NOMO-1 (cell line): ENCODE data around the gene MINDY2.

ENCODE experiments used
- DNase-seq, 2 experiments: peaks; one replicate each; lab custom pipeline; 2025; ENCODE audit not compliant: unreplicated experiment in 2 of 2; lab: John Stamatoyannopoulos, UW

The MINDY2 gene, protein sequence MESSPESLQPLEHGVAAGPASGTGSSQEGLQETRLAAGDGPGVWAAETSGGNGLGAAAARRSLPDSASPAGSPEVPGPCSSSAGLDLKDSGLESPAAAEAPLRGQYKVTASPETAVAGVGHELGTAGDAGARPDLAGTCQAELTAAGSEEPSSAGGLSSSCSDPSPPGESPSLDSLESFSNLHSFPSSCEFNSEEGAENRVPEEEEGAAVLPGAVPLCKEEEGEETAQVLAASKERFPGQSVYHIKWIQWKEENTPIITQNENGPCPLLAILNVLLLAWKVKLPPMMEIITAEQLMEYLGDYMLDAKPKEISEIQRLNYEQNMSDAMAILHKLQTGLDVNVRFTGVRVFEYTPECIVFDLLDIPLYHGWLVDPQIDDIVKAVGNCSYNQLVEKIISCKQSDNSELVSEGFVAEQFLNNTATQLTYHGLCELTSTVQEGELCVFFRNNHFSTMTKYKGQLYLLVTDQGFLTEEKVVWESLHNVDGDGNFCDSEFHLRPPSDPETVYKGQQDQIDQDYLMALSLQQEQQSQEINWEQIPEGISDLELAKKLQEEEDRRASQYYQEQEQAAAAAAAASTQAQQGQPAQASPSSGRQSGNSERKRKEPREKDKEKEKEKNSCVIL

DNA sequence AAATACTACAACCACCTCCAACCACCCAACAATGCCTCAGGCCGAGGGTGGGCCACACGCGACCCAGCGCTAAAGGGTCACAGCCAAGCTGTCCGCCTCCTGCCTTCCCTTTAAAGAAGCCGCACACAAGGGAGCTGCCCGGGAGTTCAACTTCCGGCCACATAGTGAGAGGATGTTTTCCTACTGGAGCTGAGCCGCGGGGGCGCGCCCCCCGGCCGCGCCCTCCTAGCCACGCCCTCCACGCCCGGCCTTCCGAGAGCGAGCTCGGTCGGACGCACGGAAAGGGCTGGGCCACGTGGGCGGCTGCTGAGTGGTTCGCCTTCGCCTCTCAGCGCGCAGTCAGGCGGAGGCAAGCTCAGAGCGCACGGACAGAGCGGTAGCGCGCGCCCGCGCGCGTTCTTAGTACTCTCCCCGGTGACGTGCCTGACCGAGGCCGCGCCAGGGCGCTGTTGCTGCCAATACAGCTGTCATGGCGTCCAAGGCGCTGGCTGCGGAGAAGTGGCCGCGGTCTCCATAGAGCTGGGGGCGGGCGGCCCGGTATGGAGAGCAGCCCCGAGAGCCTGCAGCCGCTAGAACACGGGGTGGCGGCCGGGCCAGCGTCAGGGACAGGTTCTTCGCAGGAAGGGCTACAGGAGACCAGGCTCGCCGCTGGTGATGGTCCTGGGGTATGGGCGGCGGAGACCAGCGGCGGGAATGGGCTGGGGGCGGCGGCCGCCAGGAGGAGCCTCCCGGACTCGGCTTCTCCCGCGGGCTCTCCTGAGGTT, at the start of gene MINDY2:
Gene MINDY2 (plus strand): TSS at position 446 of the 764 bp plus-strand sequence. CDS start 94 bp downstream, at position 540.
- peak; percentile 97 to 99 for DNase-seq

DNA sequence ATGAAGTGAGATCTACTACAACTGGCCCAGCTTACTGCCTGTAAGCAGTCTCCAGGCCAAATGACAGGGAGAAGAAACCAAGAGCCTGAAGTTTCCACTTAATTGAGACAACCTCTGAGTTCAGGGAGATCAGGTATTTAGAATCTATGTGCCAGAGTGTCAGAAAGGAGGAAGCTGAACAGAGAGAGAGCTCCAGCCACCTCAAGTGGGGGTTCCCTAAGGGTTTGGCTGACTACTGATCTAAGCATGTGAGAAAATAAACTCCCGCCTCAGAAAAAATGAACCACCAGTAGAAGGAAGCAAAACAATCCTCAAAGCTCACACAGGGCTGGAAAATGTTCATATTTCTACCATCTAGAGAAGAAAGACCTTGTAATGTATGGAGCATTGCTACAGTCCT, 46.6 kb upstream of the MINDY2 start:
- peak in 1 of 2 experiments; percentile 70 for DNase-seq

DNA sequence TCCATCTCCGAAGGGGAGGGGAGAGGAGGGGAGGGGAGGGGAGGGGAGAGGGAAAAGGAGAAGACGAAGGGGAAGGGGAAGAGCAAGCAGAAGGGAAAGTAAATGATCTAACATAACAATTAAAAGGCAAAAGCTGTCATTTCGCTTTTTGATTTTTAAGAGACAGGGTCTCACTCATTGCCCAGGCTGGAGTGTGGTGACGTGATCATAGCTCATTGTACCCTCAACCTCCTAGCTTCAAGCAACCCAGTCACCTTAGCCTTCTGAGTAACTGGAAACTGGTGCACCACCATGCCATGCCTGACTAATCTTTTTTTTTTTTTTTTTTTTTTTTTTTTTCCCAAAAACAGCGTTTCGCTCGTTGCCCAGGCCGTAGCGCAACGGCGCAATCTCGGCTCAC, 44.2 kb upstream of the MINDY2 start:
- no peak for DNase-seq

DNA sequence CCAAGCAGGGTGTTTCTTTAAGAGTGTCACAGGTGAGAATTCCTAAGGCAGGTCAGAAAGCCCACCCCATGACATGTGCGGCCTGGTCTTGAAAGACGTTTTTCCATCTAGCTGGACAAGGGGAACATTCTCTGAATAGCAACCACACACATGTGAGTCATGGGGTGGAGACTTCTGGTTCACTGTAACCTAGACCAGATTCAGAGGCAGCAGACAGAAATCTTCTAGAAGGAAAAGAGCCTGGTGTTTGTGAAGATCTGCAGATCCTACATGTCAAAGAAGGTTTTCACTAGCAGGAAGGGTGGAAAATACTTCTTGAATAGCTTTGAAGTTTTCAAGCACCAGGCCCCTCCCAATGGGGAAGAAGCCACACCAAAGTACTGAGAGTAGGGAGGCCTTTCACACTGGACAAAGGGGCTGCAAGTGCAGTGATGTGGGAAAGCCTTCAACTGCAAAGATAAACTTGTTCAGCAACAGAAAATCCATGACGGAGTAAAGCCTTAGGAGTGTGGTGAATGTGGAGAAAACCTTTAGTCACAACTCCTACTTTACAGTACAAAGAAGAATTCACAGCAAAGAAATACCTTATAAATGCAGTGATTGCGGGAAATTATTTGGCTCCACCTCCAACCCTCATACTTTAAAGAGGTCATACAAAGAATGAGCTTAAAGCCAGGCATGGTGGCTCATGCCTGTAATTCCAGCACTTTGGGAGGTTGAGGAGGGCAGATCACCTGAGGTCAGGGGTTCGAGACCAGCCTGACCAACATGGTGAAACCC, 39.2 kb upstream of the MINDY2 start:
- peak in 1 of 2 experiments; percentile 44 for DNase-seq

DNA sequence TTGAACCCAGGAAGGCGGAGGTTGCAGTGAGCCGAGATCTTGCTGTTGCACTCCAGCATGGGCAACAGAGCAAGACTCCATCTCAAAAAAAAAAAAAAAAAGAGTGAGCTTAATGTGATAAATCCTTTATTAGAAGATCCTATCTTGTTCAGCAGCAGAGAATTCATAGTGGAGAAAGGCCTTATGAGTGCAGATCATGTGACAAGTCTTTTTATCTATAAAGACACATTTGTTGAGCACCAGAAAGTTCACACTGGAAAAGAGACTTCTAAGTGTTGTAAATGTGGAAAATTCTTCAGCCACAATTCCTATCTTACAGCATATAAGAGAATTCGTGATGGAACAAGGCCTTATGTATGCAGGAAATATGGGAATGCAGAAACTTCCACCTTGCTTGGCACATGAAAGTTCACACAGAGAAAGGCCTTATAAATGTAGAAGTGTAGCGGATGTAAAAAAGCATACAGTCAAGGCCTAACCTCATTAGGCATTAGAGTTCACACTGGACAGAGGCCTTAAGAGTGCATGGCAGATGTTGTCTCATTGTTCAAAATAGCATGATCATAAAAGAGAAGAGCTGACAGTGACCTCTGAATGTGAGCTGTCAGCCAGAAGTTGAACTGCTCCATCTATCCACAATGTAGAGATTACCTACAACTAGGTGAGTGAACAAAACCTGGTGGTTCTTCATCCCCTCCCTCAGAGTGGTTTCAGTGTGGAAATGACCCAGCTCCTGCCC, 38.3 kb upstream of the MINDY2 start:
- no peak for DNase-seq

DNA sequence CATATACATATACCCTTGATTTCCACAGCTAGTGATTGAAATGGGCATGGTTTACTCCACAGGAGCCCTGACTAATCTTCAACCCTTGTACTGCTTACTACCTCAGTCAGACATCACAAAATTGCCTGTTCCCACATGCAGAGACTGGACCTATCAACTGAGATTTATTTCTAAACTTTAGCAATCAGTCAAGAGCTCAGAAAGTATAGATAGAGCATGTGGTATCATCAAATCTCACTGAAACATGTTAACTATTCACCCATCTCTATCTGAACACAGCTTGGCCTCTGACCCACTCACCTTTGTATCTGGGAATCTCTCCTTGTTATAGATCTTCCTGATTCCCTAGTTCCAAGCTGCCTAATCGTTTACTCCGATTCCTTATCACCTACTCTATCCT, 36.2 kb upstream of the MINDY2 start:
- DNase-seq: no peak

DNA sequence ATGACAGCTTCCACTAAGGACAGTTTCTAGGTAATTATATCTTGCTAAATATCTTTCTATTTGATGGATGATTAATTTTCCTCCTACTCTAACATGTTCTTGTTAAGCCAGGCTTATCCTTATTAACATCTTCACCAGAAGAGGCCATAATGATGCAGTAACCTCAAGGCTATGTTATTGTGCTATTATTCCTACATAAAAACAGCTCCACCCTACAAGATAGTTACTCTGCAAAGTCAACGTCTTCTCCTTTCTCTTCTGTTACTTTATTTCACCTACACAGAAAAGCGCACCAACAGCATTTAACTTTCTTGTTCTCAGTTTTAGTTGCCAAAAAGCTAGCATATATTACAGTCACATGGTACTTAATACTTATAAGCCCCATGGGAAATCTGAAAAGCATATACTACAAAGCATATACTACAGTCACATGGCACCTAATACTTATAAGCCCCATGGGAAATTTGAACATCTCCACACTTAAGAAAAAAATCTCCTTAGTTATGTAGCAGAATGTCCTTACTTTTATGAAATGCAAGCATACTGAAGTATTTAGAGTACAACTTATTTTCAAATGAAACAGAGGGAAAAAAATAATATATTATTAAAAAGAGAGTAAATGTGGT, 35.0 kb upstream of the MINDY2 start:
- no peak for DNase-seq

DNA sequence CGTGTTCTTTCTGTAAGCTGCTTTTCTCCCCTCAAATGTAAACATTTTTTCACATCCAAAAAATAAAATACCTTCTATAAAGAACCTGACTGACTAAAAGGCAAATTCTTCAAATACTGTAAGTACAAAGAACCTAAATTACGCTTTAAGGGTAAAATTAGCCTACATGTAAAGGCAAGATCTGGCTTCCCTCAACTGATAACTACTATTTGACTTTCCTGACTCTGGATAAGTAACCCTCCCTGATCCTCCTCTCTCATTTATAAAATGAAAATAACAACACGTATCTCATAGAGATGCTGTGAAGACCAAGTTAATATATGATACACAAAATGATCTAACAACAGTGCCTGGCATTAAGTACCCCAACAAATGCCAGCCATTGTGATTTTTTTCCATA, 33.8 kb upstream of the MINDY2 start:
- DNase-seq: no peak

DNA sequence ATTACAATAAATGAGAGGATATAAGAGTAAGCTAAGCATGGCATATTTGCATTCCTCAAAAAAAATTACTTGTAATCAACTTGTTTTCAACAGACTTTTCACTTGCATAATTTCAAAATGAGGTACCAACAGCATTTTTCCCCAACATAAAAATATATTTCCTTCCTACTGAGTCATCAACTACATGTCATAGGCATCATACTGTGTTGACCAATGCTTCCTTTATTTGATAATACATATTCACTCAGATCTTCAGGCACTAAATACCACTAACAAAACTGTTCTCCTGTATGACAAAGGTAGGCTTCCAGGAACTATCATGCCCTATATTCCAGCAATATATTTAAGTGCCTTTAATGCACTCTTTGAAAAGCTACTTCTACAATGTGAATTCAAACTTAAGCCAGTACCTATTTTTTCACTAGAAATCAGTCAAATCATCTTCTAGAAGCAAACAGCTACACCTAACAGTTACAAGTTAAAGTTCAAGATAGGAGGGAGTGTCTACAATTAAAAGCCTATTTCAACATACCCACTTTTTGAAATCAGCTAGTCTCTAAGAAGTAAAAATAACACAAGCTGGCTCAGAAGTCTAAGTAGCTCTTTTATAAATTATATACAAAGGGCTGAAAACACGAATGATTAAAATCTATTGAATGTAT, 32.9 kb upstream of the MINDY2 start:
- DNase-seq: peak; percentile 43 to 85

DNA sequence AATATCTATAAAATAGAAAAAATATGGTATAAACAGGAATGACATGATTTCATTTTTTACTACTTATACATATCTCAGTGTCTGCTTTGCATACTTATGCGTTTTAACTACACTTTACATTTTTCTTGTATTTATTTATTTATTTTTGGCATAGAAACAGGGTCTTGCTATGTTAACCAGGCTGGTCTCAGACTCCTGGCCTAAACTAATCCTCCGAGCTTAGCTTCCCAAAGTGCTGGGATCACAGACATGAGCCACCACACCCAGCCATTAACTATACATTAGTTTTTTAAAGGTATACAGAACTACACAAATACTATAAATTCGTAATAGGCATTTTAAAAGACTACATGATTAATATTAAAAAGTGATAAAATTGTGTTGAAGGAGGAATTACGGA, 30.7 kb upstream of the MINDY2 start:
- DNase-seq: no peak

DNA sequence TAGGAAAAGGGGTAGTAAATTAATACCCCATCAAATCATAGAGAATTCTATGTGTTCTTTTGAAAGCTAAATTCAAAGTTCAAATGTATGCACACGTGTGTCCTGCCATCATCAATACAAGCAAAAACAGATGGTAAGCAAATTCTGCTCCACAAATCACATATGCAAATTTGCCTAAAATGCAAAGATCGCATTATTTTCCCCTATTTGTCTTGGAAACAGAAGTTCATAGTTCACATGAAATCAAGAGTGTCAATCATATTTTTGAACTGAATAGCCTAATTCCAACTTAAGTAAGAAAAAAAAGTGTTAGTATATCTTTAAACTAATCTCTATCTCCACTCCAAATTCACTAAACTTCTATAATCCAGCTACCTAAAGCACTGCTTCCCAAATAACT, 30.1 kb upstream of the MINDY2 start:
- DNase-seq: no peak

DNA sequence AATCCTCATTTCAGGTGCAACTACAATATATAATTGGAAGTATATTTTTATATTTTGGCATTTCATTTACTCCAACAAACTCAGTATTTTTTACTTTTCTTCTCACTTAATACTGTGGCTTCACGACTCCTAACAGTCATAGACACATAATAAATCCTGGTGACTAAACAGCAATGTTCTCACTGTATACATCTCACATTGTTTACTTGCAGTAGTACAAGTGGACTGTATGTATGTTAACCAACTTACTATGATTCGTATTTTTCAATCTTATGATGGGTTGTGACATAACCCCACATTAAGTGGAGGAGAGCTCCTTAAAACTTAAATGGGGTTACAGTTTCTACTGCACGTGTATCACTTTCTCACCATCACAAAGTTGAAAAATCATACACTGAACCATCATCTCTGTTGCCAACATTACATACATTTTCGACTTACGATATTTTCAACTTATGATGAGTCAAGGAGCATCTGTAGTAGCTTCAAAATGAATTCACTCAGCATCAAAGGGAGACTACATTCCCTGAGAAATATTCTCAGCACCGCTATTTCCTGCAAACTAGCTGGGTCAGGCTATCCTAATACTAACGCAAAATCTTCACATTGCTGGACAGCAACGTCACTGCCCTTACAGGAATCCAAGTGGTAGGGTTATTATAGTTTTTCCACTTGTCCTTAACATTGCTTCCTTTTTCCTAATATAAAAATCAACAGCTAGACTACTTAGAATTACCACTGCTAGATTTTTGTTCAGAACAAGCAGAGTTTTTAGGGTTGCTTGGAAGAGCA, 28.9 kb upstream of the MINDY2 start:
- no peak for DNase-seq

DNA sequence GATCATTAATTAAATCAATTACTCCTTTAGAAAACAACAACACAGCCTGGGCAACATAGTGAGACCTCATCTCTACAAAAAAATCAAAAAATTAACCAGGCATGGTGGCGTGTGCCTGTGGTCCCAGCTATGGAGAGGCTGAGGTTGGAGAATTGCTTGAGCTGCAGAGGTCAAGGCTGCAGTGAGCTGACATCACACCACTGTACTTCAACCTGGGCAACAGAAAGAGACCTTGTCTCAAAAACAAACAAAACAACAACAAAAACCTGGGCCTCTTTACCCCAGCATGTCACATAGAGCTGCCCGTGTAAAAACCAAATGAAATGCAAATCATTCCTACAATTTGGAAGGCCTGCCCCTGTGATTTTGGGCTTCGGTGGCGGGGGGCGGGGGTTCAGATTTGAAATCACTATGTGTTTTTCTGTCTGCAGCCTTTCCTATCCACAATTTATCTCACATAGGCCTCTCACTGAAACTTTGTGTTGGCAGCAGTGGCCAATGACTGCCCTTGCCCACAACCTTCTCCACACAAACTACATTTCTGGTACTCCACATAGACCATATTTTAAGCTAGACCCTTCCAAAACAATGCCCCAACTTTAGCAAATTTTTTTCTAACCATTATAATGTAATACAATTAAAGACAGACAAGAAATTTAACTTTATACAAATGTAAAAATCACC, 28.1 kb upstream of the MINDY2 start:
- DNase-seq: no peak

DNA sequence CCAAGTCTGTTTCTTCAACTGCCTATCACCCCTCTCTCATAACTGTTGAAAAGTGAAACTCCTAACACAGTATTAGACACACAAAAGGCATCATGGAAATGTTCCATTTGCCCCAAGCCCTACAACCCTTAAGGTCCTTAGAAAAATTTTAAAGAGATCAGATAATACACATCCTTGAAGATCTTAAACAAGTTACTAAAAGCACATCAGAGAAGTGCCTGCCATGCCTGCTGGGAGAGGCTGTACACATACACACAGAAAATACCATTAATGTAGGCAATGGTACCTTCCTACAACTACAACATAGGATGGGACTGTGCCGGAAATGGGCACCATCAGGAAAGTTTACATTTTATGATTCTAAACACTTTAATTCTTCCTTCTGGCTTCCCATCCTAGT, 24.9 kb upstream of the MINDY2 start:
- no peak for DNase-seq

DNA sequence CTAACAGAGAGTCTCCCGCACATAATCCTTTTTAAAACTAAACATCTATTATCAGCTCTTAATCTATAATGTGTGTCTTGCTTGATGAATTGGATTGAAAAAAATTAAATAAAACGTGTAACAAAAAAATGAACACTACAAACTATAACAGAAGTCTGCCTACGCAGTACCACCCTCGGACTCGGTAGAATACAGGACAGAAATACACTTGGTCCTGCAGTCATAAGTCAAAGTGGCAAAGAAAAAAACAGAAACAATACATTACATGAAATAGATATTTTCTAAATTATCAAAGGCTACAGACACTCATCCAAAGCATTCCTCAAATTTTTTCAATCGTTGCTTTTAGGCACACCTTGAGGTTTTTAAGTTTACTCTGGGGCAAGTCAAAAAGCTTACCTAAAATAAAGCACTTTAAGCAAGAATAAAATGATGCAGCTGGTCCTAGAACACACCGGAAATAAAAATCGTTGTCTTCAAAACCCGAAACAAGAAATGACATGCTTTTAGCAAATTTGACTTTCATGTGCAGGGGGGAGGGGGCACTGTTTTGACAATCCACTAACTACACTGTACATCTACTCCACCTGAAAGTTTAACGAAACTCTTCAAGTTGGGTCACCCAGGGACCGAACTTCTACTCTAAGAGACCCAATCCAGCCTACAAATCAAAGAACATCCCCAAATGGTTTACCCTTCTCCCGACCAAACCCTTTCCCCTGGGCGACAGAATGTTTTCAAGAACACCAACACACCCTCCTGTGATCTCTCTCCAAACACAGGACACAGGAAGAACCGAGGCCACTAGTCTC, 22.9 kb upstream of the MINDY2 start:
- DNase-seq: no peak

DNA sequence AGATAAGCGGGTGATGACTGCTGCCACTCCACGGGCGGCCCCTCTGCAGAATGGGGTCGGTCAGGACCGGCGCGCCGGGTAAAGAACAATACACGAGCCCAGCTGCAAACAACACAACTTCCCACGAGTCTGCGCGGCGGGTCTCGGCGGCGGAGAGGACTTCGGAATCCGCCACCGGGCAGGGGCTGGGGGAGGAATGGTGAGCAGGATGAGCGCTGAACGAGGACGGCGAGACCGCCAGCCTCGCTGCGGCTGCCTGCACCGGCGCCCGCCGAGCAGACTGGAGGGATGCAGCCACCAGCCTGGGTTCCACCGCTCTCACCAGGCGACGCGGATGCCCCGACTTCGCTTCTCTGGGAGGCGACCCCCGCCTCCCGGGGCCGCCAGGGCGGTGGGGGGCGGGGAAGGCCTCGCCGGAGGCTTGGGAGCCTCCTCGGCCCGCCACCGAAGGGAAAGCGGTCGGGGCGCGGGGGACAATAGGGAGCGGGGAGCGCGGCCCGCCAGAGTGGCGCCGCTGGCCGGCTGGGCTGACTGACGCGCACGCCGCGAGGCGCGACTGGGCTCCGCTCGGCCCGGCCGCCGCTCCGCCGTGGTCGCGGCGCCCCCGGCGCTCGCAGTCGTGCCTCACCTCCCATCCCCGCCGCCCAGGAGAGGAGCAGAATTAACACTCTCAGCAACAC, 22.1 kb upstream of the MINDY2 start:
- DNase-seq: peak in 1 of 2 experiments; percentile 52
